ENCODE data around the gene DPYSL4. TPM values are rescaled to one million over a fixed set of nuclear protein-coding genes. Genes with fewer than 3 reads are reported as not detected.
"Not testable (repeated sequence)": the region's sequence is repeated elsewhere in the genome, so short reads cannot be mapped to it uniquely, and the experiment has no call there.

Gene DPYSL4
- total RNA-seq, 1 experiment from 2014 or later = not detected

- no peak for DNase-seq
- no peak overlapping the region for H3K4me3 Mint-ChIP-seq (ENCODE audit: low read depth, unreplicated experiment)
- H3K27me3 Mint-ChIP-seq (ENCODE audit: unreplicated experiment) = peaks cover 10% of the 10 kb centered on the region
- H3K36me3 Mint-ChIP-seq (ENCODE audit: insufficient read depth, unreplicated experiment) = no peaks in the 10 kb centered on the region
- no peak overlapping the region for H3K27ac Mint-ChIP-seq (ENCODE audit: unreplicated experiment)
- no peaks in the 10 kb centered on the region for H3K4me1 Mint-ChIP-seq (ENCODE audit: low read depth, unreplicated experiment)
- intact Hi-C loops (cut with micrococcal nuclease; ENCODE audit: unreplicated experiment) = no loop called here
- CTCF ChIA-PET = no interaction called here
- H3K9me3 Mint-ChIP-seq (ENCODE audit: low read depth, unreplicated experiment) = peaks cover 5% of the 10 kb centered on the region
- BruUV-seq (replicated peaks) = no TSS peak
- TF ChIP-seq CTCF (IDR thresholded peaks at IDR 0.05; ENCODE audit: unreplicated experiment) = no peak
Observed at GRCh38 chr10:132158122-132158741, 28.5 kb upstream of the DPYSL4 start.

- TF ChIP-seq CTCF (IDR thresholded peaks at IDR 0.05; ENCODE audit: unreplicated experiment) = no peak
- peaks cover 16% of the 10 kb centered on the region for H3K27me3 Mint-ChIP-seq (ENCODE audit: unreplicated experiment)
- peaks cover 5% of the 10 kb centered on the region for H3K9me3 Mint-ChIP-seq (ENCODE audit: low read depth, unreplicated experiment)
- CTCF ChIA-PET = no interaction called here
- DNase-seq = no peak
- no peak overlapping the region for H3K27ac Mint-ChIP-seq (ENCODE audit: unreplicated experiment)
- no peaks in the 10 kb centered on the region for H3K4me1 Mint-ChIP-seq (ENCODE audit: low read depth, unreplicated experiment)
- H3K4me3 Mint-ChIP-seq (ENCODE audit: low read depth, unreplicated experiment) = no peak overlapping the region
- BruUV-seq (replicated peaks) = no TSS peak
- H3K36me3 Mint-ChIP-seq (ENCODE audit: insufficient read depth, unreplicated experiment) = no peaks in the 10 kb centered on the region
- intact Hi-C loops (cut with micrococcal nuclease; ENCODE audit: unreplicated experiment) = no loop called here
Observed at GRCh38 chr10:132158823-132159222, 27.9 kb upstream of the DPYSL4 start.

GRCh38 chr10:132159302-132160230 lies 27.2 kb upstream of the DPYSL4 start:
- H3K9me3 Mint-ChIP-seq (ENCODE audit: low read depth, unreplicated experiment); H3K27ac Mint-ChIP-seq (ENCODE audit: unreplicated experiment); H3K36me3 Mint-ChIP-seq (ENCODE audit: insufficient read depth, unreplicated experiment); H3K4me3 Mint-ChIP-seq (ENCODE audit: low read depth, unreplicated experiment); DNase-seq; BruUV-seq (replicated peaks); CTCF ChIA-PET; intact Hi-C loops (cut with micrococcal nuclease; ENCODE audit: unreplicated experiment); H3K4me1 Mint-ChIP-seq (ENCODE audit: low read depth, unreplicated experiment): not testable (repeated sequence)
- peaks cover 24% of the 10 kb centered on the region for H3K27me3 Mint-ChIP-seq (ENCODE audit: unreplicated experiment)

GRCh38 chr10:132160231-132160630 lies 26.5 kb upstream of the DPYSL4 start:
- DNase-seq; intact Hi-C loops (cut with micrococcal nuclease; ENCODE audit: unreplicated experiment); H3K4me1 Mint-ChIP-seq (ENCODE audit: low read depth, unreplicated experiment); H3K27ac Mint-ChIP-seq (ENCODE audit: unreplicated experiment); H3K9me3 Mint-ChIP-seq (ENCODE audit: low read depth, unreplicated experiment); CTCF ChIA-PET; H3K4me3 Mint-ChIP-seq (ENCODE audit: low read depth, unreplicated experiment); BruUV-seq (replicated peaks); H3K36me3 Mint-ChIP-seq (ENCODE audit: insufficient read depth, unreplicated experiment): not testable (repeated sequence)
- peaks cover 30% of the 10 kb centered on the region for H3K27me3 Mint-ChIP-seq (ENCODE audit: unreplicated experiment)

GRCh38 chr10:132160834-132161622 lies 25.7 kb upstream of the DPYSL4 start:
- BruUV-seq (replicated peaks); H3K9me3 Mint-ChIP-seq (ENCODE audit: low read depth, unreplicated experiment); H3K36me3 Mint-ChIP-seq (ENCODE audit: insufficient read depth, unreplicated experiment); DNase-seq; CTCF ChIA-PET; H3K4me1 Mint-ChIP-seq (ENCODE audit: low read depth, unreplicated experiment); H3K27ac Mint-ChIP-seq (ENCODE audit: unreplicated experiment); intact Hi-C loops (cut with micrococcal nuclease; ENCODE audit: unreplicated experiment); H3K4me3 Mint-ChIP-seq (ENCODE audit: low read depth, unreplicated experiment): not testable (repeated sequence)
- peaks cover 30% of the 10 kb centered on the region for H3K27me3 Mint-ChIP-seq (ENCODE audit: unreplicated experiment)
